Bone marrow (tissue), 2 donors: ENCODE results near the gene HYAL3.
"Not testable (repeated sequence)": the region's sequence is repeated elsewhere in the genome, so short reads cannot be mapped to it uniquely, and the experiment has no call there.

Experiments used
- DNase-seq, 2 donors: peaks; one replicate each; lab custom pipeline; 2025; lab: John Stamatoyannopoulos, UW

Gene HYAL3

DNA sequence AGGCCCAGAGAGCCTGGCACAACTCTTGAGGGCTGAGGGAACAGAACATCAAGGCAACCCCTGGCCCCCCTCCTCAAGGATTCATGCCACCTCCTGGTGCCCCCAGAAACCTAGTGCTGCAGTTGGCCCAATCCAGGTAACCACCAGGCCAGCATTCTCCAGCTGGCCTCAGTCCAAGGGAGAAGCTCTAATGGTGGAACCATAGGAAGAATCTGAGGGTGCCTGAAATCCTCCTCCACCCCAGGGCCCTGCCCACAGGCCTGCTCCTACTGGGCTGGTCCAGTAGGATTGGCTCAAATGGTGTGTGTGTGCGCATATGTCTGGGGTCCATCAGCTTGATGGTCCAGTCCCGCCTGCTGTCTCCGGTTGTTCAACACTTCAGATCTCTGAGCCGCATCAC, 15.6 kb upstream of the HYAL3 start:
- DNase-seq, result no peak

DNA sequence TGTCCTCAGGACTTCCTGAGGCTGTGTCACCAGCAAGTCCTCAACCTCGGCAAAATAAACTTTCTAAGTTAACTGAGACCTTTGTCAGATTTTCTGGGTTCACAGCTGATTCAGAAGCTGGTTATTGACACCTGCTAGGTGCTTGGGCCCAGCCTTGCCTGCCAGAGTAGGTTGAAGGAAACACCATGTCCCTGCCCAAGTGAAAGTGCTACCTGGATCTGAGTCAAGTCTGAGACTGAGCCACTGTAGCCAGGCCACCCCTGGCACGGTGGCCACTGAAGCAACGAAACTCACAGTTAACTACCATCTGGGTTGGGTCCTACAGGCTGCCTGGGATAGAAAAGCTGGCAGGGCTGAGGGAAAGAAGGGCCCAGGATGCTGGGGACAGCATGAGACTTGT, 15.1 kb upstream of the HYAL3 start:
- DNase-seq, result no peak

DNA sequence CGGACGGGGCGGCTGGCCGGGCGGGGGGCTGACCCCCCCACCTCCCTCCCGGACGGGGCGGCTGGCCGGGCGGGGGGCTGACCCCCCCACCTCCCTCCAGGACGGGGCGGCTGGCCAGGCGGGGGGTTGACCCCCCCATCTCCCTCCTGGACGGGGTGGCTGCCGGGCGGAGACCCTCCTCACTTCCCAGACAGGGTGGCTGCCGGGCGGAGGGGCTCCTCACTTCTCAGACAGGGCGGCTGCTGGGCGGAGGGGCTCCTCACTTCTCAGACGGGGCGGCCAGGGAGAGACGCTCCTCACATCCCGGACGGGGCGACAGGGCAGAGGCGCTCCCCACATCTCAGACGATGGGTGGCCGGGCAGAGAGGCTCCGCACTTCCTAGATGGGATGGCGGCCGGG, 12.8 kb upstream of the HYAL3 start:
- not testable (repeated sequence) for DNase-seq

DNA sequence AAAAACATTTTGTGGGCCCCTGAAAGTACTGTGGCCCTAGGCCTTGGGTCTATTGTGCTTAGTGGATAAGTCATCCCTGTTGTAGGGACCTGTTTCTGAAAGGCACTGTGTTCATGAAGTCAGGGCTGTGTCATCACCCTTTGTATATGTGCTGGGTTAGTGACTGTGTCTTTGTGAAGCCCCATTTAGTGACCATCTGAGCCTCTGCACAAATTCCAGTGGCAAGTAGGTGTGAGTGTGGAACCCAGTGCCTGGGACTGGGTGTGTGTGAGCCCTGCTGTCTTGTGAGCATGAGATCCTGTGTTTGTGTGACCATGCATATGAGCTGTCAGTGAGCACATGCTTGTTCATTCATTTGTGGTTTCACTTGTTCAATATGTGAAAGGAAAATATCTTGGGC, 5.4 kb upstream of the HYAL3 start:
- no peak for DNase-seq

DNA sequence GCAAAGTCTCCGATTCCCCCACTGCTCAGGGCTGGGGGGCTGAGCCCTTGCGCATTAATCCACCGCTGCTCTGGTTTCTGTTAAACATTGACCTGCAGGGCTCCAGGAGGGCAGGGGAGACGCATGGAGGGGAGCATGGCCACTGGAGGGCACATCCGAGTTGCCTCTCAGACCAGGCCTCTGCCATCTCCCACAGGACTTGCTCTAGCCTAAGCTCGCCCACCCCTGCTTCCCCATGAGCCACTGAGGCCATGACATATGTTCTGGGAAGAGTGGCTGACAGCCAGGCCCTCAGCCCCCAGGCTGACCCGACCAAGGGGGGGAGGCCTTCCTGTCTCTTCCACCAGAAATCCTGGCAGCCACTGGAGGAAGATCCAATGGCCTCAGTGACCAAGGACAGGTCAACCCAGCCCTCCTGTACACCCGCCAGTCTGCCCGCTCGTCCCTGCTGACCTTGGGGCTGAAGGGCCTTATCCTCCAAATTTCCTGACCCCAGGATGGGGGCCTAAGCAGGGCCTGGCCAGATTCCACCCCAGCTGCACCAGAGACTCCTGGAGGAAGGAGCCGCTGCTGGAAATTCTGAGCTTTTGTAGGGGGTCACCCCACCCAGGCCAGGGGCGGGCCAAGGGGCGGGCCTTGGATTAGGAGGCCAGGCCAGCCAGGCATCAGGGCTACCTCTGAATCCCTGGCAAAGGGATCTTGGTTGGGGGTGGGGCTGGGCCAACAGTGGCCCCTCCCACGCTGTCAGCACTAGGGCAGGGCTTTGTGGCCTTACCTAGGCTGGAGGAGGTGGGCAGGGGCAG, 4.0 kb upstream of the HYAL3 start, which contains the start of gene HYAL1:
HYAL1 (minus strand) TSS at position 562 of the 803 bp plus-strand sequence. CDS start 618 bp downstream, outside the sequence.
- DNase-seq, result no peak

DNA sequence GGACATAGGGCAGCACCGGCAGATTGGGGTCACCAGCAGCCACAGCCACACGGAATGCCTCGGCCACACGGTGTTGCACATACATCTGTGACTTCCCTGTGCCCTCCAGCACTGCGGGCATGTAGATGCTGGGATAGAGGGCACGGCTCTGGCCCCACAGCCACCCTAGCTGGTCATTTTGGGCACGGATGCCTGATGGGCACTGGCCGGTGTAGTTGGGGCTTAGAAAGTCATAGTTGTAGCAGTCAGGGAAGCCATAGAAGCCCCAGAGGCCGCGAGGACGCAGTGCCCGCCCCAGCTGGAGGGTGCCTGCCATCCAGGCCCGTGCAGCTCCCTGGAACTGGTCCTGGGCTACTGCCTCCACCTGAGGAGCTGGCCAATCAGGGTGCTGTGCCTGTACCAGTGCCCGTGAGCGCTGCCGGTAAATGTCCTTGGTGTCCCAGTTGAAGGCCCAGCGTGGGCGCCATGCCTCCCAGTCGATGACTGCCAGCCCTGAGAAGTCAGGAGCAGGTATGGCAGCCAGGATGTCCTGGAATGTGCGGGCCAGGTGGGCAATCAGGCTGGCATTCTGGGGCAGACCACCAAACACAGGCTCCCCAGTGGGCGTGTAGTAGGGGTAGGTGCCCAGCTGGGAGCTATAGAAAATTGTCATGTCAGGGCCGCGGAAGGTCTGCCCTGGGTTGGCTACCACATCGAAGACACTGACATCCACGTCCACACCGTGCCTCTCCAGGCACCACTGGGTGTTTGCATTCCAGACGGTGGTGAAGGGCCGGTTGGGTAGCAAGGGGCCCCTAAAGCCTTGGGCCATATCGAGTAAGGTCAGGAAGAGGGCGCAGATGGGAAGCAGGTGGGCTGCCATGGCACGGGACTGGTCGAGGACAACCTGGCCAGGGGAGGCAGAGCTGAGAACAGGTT, 3.1 kb upstream of the HYAL3 start:
- DNase-seq, result no peak

DNA sequence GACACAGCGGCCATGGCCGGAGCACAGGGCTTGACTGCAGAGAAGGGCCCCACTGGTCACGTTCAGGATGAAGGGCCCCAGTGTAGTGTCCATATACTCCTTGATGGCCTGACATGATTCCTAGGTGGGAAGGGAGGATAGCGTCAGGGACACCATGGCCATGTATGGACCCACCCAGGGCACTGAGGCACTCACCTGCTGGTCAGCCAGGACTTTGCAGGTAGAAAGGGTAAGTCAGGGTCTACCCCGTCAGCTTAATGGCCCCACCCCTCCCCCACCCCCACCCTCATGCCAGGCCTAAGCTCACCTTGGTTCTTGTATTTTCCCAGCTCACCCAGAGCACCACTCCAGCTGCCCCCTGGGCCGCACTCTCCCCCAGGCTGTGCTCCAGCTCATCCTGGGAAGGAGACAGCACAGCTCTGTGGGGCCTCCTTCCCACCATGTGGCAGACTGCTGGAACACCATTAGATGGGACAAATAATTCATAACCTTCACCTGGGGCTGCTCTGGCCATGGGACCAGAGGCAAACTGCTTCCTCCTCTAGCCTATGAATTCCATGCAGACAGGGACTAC, 1.6 kb upstream of the HYAL3 start:
- no peak for DNase-seq

DNA sequence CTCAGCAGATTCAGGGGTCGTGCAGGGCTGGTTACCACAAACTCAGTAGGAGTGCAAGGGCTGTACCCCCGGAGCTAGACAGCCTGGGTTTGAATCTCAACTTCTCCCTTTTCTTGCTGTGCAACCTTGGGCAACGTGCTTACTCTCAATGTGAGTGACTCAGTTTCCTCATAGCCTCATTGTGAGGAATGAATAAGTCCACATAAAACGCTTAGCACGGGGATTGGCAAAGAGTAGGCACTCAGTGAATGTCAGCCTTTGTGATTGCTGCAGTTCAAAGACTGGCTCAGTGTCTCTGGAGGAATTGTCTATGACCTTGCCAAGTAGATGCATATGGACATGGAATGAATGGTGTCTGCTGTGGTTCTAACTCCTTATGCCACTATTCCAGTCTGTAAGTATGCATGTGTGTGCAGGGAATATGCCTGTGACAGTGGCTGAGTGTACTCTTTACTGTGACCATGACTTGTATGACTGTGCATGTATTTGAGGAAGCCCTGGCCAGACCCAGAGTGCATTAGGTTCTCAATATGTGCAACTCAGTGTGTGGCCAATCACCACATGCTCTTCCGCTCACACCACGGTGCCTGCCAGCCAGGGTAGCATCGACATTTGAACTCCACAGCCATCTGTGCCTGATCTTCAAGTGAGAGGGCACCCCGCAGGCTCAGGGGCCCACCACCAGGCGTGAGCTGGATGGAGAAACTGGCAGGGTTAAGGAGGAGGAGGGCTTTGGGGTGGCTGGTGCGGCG, 900 bp upstream of the HYAL3 start:
- peak; percentile 32 to 76 for DNase-seq

DNA sequence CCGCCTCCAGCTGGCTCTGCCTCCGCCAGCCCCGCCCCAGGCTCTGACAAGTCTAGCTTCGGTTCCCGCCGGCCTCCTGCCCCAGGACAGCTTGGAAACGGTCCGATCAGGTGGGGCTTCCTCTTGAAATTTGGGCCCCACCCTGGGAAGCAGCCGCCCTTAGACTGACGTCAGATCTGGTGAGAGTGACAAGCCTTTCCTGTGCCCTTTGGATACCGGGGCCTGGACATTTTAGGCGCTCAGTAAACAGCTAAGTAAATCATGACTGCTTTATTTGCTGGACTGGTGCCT, 378 bp upstream of the HYAL3 start:
- no peak for DNase-seq

DNA sequence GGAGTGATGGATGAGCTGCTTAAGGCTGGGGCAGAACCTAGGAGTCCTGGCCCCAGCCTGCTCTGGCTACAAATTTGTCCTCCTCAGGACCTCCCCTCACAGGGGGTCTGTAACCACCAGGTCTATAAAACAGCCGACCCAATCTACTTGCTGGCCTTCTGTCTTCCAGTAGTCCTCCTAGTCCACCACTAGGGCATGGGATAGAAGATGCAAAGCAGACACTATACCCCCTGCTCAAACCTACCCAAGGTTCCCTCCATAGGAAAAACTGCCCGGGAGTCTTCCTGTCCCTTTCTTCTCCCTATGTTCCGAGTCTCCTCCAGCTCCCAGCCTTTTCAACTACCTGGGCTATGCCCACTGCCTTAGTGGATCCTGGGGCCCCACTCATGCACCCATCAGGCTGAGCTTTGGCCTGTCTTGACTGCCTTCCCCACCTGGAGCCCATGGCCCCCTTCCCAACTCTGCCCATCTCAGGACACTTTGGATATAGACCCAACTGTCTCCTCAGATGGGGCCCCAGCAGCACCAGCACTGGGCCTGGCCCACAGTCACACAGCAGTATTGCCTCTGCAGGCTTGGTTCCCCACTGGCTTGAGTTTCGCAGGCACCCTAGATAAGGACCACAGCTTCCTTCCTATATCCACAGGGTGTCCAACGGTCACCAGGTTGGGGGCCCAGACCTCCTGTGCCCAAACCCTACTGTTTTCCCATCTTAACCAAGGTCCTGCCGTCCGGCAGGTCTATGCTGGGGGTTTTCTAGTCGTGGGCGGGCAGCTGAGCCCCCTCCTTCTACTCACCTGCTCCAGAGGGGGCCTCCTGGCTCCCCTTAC, 1.1 kb downstream of the HYAL3 start:
- DNase-seq, result no peak

DNA sequence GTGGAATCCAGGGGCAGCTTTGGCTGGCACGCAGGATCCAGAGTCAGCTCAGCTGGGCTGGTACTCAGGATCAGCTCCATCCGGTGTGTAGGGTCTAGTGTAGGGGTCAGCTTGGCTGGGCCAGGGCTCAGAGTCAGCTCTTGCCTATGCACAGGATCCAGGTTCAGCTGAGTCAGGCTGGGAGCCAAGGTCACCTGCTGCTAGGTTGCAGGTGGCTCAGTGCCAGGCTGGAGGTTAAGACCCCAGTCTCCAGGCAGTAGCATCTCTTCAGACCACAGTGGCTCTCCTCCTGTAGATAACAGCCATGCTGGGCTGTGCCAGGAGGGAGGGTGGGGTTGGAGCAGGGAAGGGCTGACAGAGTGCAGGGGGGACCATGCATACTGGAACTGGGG, 1.8 kb downstream of the HYAL3 start:
- DNase-seq, result no peak

DNA sequence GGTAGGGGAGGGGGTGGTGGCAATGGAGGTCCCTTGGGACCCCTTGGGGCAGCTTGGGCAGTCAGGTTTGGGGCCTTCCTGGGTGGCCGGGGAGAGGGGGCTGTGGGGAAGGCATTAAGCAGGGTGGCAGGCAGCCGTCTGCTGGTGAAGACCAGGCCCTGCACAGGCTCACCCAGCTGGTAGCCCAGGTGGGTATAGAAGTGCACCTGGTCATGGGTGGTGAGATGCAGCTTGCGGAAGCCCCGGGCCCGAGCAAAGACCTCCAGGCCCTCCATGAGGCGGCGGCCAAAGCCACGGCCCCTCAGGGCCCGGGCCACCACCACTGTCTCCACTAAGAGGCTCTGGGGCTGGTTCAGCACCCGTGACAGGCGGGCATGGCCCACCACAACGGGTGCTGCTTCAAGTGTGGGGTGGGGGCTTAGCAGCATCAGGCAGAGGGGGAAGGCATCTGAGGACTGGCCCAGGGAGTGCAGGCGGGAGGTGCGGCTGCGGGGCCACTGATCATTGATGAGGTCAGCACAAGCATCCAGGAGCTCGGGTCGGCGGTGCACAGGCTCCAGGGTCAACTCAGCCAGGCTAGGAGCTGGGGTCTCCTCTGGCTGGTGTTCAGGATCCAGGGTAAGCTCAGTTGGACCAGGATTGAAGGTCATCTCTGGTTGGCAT, 2.4 kb downstream of the HYAL3 start:
- no peak for DNase-seq

DNA sequence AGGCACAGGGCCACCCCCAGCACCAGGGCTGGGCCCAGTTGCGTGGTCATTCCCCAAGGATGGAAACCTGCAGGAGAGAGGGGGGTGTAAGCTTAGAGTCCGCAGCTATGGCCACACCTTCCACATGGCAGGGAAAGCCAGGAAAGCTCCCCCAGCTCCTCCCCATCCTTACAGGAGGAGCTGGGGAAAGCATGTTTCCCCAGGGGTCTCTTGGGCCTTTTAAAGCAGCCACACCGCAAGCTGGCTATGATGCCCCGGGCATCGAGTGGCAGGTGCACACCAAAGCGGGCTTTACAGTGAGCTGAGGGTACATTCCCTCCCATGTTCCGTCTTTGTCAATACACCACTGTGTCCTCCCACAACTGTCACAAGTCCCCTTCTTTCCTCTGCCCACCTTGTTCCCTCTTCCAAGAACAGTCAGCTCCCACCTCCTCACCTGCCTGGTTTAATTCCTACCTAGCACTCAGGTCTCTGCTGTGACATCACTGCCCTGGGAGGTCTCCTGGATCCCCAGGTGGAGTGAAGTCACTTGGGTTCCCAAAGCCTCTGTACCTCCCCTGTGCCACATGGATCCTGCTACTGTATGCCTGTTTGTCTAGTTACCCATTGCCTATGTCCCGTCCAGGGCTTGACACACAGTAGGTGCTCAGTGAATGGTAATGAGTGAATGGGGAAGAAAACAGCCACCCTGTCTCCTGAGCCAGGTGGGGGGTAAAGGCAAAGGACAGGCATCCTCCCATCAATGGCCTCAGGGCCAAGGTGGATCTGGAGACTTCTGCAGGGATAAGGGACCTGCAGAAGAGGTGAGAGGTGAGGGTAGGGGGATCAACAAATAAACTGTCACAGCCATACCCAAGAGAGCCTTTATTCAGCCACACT, 3.4 kb downstream of the HYAL3 start:
- DNase-seq, result no peak

DNA sequence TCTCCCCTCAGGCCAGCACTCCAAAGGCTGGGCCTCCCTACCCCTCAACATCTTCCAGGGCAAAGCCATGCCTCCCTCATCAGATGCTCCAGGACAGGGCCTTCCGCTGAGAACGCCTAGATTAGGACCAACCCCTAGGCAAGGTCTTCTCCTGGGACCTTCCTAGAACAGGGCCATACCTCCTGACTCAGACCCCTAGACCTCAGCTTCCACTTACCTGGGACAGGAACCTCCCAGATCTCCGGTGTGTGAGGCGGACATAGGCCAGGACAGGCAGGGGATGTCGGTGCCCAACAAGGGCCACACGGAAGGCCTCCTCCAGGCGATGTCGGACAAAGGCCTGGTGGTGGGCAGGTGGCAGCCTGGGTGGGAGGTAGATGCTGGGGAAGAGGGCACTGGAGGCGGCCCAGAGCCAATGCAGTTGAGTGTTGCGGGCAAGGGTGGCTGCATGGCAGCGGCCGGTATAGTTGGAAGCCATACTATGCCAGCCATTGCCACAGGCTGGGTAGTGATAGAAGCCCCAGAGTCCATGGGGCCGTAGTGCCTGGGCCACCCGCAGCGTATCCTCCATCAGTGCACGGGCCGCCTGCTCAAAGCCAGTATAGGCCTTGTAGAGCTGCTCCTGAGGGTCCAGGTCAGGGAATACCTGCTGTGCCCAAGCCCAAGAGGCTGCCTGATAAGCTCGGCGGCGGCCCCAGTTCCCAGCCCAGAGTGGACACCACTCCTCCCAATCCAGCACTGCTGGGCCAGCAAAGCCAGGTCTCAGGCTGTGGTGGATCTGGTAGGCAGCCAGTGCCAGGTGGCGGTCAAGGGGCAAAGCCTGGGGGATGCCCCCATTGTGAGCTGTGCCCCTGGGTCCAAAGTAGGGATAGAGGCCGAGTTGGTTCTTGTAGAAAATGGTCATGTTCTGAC, 4.5 kb downstream of the HYAL3 start:
- DNase-seq, result no peak

DNA sequence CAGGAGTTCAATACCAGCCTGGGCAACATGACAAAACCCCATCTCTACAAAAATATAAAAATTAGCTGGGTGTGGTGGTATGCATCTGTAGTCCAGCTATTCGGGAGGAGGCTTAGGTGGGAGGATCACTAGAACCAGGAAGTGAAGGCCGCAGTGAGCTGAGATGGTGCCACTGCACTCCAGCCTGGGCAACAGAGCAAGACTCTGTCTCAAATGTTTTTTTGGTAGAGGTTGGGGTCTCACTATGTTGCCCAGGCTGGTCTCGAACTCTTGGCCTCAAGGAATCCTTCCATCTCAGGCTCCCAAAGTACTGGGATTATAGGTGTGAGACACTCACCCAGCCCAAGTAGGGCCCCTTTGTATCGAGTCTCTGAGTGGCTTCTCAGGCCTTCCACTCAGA, 5.1 kb downstream of the HYAL3 start:
- no peak for DNase-seq

DNA sequence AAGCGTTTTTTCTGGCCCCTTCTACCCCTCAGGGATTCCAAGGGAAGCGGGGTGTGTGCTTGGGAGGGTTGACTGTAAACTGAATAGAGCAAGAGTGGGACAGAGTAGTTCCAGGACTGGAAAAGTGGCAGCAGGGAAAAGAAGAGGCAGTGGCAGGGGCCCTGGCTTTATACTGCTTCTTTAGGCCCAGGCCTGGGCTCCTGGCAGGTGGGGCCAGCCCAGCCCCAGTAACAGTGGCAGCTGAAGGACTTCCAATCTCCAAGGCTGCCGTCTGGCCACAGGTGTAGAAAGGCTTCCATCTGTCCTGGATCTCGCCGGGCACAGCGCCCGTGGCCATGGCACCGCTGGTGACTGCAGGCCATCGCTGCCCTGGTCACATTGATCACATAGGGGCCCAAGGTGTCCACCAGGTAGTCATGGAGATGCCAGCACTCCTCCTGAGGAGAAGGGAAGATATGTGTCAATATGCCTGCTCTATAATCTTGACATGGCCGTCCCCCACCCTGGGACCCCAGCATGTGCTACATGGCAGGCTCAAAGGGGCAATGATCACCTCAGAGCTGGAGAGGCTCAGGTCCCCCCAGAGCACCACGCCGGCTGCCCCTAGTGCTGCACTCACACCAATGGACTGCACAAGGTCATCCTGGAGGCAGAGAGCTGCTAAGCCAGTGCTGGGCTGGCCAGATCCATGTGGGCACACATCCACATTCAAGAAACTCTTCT, 6.0 kb downstream of the HYAL3 start:
- no peak for DNase-seq

DNA sequence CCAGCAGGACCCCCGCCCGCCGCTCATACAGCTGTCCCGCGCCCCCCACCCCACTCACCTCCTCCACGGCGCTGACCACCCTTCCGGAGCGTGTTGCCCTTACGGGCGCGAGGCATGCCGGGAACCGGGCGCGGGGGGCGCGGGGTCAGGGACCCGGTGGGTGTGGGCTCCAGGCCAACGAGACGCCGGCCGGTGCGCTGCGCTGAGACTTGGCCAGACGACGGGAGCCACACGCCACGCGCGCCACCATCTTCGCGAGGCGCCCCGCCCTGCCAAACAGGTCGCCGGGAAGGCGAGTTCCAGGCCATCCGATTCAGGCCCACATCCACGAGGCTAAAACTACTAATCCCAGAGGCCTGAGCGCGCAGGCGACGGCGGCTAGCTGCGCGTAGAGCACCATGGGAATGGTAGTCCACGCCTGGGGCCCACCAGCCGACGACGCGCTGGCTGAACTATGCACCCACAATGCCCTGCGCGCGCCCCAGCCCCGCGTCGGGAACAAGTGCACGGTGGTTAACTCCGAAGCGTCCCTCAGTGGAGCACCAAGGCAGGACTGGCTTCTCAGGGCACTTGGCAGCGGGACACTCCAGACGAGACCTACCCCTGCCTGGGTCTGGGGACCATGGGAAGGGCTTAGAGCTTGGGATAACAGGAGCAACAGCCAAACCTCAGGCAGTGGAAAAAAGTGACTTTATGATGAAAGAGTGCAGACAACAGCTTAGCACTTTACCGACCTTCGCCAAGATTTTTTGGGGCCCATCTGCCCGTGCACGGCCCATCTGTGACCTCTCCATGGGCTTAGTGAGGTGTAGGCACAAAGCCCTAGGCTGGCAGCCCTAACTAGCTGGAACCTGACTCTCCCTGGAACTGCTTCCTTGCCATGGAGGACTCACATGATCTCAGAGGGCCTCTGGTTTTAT, 6.8 kb downstream of the HYAL3 start, which contains the start of gene IFRD2:
IFRD2 (minus strand) TSS at position 271 of the 920 bp plus-strand sequence; CDS start at position 116, 155 bp downstream.
- peak; percentile 78 to 96 for DNase-seq
